ENCODE data around the gene TRIM63.

TRIM63 gene

GRCh38 chr1:26015358-26015757 is 52.1 kb downstream of the TRIM63 start:
- DNase-seq: no peak

DNA sequence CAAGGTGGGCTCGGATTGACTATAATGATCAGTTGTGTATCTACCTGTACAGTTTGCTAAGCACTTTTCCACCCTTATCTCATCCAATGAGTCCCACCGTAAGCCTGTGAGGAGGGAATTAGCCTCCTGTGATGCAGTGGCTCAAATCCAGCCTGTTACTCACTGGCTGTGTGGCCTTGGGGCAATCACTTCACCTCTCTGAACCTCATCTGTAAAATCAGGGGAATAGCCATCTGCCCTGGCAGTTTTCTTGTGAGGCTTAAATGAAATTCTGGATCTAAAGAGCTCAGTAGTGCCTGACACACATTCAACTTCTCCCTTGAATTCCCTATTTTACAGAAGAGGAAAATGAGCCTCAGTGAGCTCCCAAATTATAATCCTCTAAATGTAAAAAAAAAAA is 53.3 kb downstream of the TRIM63 start:
- DNase-seq: no peak

DNA sequence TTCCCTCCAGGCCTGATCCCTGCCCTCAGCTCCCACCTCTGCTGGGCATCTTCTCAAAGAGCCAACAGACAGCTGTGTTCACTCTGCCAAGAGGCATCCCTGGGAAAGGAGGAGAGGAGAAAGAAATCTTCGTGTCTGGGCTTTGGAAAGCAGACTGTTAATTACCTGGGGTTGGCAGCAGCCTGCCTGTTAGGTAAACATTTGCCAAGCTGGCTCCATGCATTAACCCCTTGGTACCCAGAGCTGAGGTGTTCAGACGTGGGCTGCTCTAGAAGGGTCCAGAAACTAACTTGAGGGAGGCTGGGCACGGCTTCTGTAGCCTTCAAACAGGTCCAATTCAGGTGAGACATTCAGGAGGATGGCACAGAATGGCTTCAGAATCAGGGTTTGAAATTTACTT is 54.6 kb downstream of the TRIM63 start:
- no peak for DNase-seq

DNA sequence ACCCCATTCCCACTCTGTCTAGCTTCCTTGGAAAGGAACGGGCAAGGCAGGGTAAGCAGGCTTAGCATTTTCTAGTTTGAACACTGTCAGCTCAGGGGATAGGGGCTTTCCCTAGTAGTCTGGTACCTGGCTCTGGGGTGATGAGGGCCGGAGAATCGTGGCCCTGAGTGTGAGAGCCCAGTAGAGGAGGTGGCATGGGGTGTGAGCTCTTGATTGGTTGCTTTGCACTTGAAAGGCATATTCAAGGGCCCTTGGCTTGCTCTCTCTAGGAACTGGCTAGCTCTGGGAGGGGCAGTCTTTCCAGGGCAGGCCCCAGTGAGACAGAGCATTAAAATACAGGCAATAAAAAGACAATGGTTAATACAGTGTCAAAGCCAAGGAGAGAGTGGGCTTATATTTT is 56.6 kb downstream of the TRIM63 start:
- no peak for DNase-seq

- DNase-seq: no peak
Observed at GRCh38 chr1:26009796-26010447, 57.5 kb downstream of the TRIM63 start.

DNA sequence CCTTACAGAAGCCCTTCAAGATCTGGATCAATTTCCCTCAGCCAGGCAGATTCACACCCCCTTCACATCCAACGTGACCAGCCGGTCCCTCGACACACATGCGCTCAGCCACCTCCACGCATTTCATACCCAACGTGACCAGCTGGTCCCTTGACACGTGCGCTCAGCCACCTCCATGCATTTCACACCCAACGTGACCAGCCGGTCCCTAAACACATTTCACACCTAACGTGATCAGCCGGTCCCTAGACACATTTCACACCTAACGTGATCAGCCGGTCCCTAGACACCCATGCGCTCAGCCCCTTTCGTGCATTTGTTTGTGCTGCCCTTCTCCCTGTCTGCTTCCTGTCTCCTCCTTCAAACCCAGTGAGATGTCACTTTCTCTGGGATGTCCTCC is 60.7 kb downstream of the TRIM63 start:
- DNase-seq: no peak

DNA sequence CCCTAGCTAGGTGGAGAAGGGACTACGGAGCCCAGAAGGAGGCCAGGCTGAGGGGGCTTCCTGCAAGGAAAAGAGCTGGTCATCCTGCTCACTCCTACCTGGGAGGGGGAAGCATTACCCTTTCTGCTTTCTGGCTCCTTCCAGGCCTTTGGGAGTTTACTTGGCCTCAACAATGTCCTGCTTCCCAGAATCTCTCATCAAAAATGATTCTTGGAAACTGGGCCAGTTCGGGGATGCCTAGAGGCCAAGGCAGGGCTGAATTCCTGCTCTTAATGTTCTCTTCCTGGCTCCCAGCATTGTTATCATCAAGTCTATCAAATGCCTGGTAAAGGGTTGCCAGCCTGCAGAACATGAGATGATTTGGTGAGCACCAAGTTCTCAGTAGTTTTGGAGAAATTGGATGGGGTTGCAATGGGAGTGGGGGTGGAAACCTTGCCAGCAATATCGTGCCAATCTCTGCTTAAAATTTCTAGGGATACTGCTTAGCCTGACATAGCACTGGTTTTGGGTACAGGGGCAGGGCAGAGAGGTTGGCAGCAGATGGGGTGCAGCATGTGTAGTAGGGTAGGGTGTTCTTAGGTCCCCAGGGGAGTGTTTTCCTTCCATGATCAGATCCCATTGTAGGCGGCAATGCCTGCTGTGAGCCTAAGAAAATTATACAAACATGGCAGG is 61.9 kb downstream of the TRIM63 start:
- no peak for DNase-seq

GRCh38 chr1:26003756-26004155 is 63.7 kb downstream of the TRIM63 start:
- DNase-seq: no peak

DNA sequence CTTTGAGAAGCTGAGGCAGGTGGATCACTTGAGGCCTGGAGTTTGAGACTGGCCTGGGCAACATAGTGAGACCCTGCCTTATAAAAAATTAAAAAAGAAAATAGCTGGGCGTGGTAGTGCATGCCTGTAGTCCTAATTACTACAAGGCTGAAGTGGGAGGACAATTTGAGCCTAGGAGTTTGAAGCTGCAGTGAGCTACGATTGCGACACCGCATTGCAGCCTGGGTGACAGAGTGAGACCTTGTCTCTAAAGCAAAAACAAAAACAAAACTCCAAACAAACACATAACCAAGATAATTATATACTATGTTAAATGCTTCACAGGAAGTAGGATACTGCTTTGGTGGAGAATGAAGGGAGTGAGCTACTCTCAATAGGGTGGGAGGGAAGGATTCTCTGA is 64.2 kb downstream of the TRIM63 start:
- no peak for DNase-seq
